HCT116 (cell line): ENCODE results near the gene INTU. TPM values are rescaled to one million over a fixed set of nuclear protein-coding genes. Genes with fewer than 3 reads are reported as not detected.
A peak's percentile ranks its signal among the peaks of the same experiment; 100 is the strongest.

Experiments
- ATAC-seq: fragments of 200-7000 bp; cut with Tn5 transposase; 2 replicates; pipeline ENCODE4 v1.9.1; 2020; ENCODE audit warnings: mild to moderate bottlenecking, moderate library complexity
- BruUV-seq: library from RNA; stranded (reverse); fragments of 400-500 nt; replicated peaks from 2 replicates; lab custom pipeline; 2021; lab: Mats Ljungman, UMichigan
- CTCF ChIA-PET: fragments of 300-600 bp; sonication (Branson Sonifier 250); formaldehyde crosslinking; loops from one replicate; lab custom pipeline; 2021; ENCODE audit warnings: antibody characterized with exemption; lab: Charles Lee
- POLR2A ChIA-PET: fragments of 300-600, 350-600 bp; sonication (Branson Sonifier 250); formaldehyde crosslinking; loops from one replicate; lab custom pipeline; 2021; ENCODE audit warnings: antibody characterized with exemption; lab: Charles Lee
- RAD21 ChIA-PET, 2 experiments: fragments of 300-600 bp; sonication (Branson Sonifier 250); formaldehyde crosslinking; loops; one replicate each; lab custom pipeline; 2023; ENCODE audit warnings: low total read pairs in 2 of 2; ENCODE audit not compliant: uncharacterized antibody in 2 of 2, unreplicated experiment in 2 of 2, low non-redundant PET in 1 of 2; lab: Charles Lee
- DNase-seq: peaks from one replicate; pipeline ENCODE4 v3.0.0-alpha.2; 2010; ENCODE audit warnings: low read depth, low spot score
- H2AFZ ChIP-seq: fragments of 200-600 bp; shearing (Covaris generic), sonication (generic); 2 replicates; pipeline ENCODE4 v1.6.1; 2017; ENCODE audit warnings: low read depth, mixed run types, mixed read lengths, antibody characterized with exemption, low read length; ENCODE audit not compliant: poor library complexity, severe bottlenecking
- H3K27ac ChIP-seq: 2 replicates; pipeline ENCODE4 v1.5.1; 2012; ENCODE audit warnings: low read depth, low read length
- H3K27me3 ChIP-seq: fragments of 200-600 bp; sonication (generic); 2 replicates; pipeline ENCODE4 v1.6.1; 2016; ENCODE audit warnings: mixed run types, low read length, mixed read lengths; ENCODE audit not compliant: insufficient read depth
- H3K36me3 ChIP-seq, 2 experiments: fragments of 200-500 bp in 1 of 2; fragments of 200-600 bp in 1 of 2; sonication (Bioruptor generic) in 1 of 2; sonication (generic) in 1 of 2; 2 replicates each; pipeline versions ENCODE4 v1.5.1 to v1.6.1; 2014 to 2016; ENCODE audit warnings: low read length in 2 of 2, inconsistent platforms in 1 of 2, mixed read lengths in 1 of 2, mixed run types in 1 of 2; ENCODE audit not compliant: insufficient read depth in 2 of 2, control insufficient read depth in 1 of 2
- H3K4me1 ChIP-seq, 2 experiments: fragments of 200-600 bp in 1 of 2; sonication (generic) in 1 of 2; 2 replicates each; pipeline versions ENCODE4 v1.5.1 to v1.6.1; 2012 to 2017; ENCODE audit warnings: low read length in 2 of 2, inconsistent platforms in 1 of 2, mild to moderate bottlenecking in 1 of 2, mixed read lengths in 1 of 2, mixed run types in 1 of 2, moderate library complexity in 1 of 2; ENCODE audit not compliant: insufficient read depth in 2 of 2, control insufficient read depth in 1 of 2
- H3K4me2 ChIP-seq: fragments of 200-600 bp; sonication (generic); 2 replicates; pipeline ENCODE4 v1.6.1; 2017; ENCODE audit warnings: mixed run types, low read length, mixed read lengths
- H3K4me3 ChIP-seq, 2 experiments: fragments of 200-600 bp in 1 of 2; sonication (generic) in 1 of 2; replicated peaks in 1 of 2; 2 replicates each; pipeline ENCODE4 v1.5.1; 2011 to 2016; ENCODE audit warnings: low read length in 2 of 2, control low read depth in 1 of 2, low read depth in 1 of 2, mild to moderate bottlenecking in 1 of 2, mixed read lengths in 1 of 2, mixed run types in 1 of 2
- H3K79me2 ChIP-seq: fragments of 200-600 bp; sonication (generic); 2 replicates; pipeline ENCODE4 v1.6.1; 2017; ENCODE audit warnings: mild to moderate bottlenecking, mixed run types, low read length, moderate library complexity, mixed read lengths; ENCODE audit not compliant: insufficient read depth
- H3K9ac ChIP-seq: fragments of 200-600 bp; sonication (generic); 2 replicates; pipeline ENCODE4 v1.6.1; 2016; ENCODE audit warnings: low read length, mixed read lengths
- H3K9me2 ChIP-seq: fragments of 200-600 bp; sonication (generic), shearing (Covaris generic); 2 replicates; pipeline ENCODE4 v1.6.1; 2017; ENCODE audit warnings: mixed run types, mild to moderate bottlenecking, moderate library complexity; ENCODE audit not compliant: insufficient read depth
- H3K9me3 ChIP-seq, 2 experiments: fragments of 200-500 bp in 1 of 2; fragments of 200-600 bp in 1 of 2; sonication (Bioruptor generic) in 1 of 2; sonication (generic) in 1 of 2; 2 replicates each; pipeline ENCODE4 v1.6.1; 2014 to 2017; ENCODE audit warnings: low read length in 2 of 2, mixed read lengths in 2 of 2, inconsistent platforms in 1 of 2, low read depth in 1 of 2, mild to moderate bottlenecking in 1 of 2, mixed run types in 1 of 2, moderate library complexity in 1 of 2; ENCODE audit not compliant: control insufficient read depth in 1 of 2, insufficient read depth in 1 of 2
- H4K20me1 ChIP-seq: fragments of 200-600 bp; sonication (generic), shearing (Covaris generic); 2 replicates; pipeline ENCODE4 v1.6.1; 2017; ENCODE audit warnings: mixed run types, mild to moderate bottlenecking, moderate library complexity; ENCODE audit not compliant: insufficient read depth
- SP1 ChIP-seq: IDR thresholded peaks from 2 replicates; pipeline ENCODE4 v1.6.1; 2012; ENCODE audit warnings: low read depth
- intact Hi-C: fragments of 100-400 bp; cut with micrococcal nuclease; formaldehyde crosslinking; loops from 2 replicates; pipeline ENCODE4 v1.10.0; 2022
- total RNA-seq: library from RNA; stranded (reverse); gene quantifications from one replicate; pipeline ENCODE4 v1.2.1, GENCODE V29; 2021; ENCODE audit not compliant: unreplicated experiment
- TF ChIP-seq, protein P1 (sequence below): IDR thresholded peaks from 2 replicates; pipeline ENCODE4 v1.6.1; 2011; ENCODE audit warnings: mild to moderate bottlenecking, low read length, moderate library complexity; ENCODE audit not compliant: insufficient replicate concordance; ENCODE audit errors: extremely low read depth
- TF ChIP-seq, protein P2 (sequence below), 3 experiments: fragments of 200-600 bp in 1 of 3; sonication (generic) in 1 of 3; IDR thresholded peaks in 2 of 3; conservative IDR thresholded peaks in 1 of 3; 2 replicates each; pipeline ENCODE4 v1.5.1; 2012 to 2017; ENCODE audit warnings: low read depth in 2 of 3, low read length in 2 of 3, antibody characterized with exemption in 1 of 3, borderline replicate concordance in 1 of 3, control low read depth in 1 of 3, mild to moderate bottlenecking in 1 of 3, mixed read lengths in 1 of 3, mixed run types in 1 of 3, moderate library complexity in 1 of 3; ENCODE audit not compliant: insufficient read depth in 1 of 3

The INTU gene
- total RNA-seq, 1 experiment from 2014 or later: 12.0 TPM

DNA sequence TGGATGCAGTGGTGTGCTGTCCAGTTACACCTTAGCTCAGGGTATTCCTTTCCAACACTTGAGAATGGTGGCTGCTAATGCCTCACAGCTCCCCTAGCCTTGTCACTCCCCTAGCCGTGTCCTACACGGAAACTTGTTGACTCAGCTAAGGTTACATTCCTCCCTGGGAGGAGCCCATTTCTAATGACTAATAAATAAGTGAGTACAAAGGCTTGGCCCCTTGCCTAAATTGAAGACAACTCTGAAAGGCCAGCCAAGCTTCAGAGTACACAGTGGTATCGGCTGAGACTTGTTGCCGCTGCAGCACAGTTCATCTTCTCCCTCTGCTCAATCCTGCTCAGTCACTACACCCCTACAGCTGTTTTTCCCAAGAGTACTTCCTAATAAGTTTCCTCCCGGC, 76.2 kb downstream of the INTU start (continued):
- TF ChIP-seq, protein P1, sequence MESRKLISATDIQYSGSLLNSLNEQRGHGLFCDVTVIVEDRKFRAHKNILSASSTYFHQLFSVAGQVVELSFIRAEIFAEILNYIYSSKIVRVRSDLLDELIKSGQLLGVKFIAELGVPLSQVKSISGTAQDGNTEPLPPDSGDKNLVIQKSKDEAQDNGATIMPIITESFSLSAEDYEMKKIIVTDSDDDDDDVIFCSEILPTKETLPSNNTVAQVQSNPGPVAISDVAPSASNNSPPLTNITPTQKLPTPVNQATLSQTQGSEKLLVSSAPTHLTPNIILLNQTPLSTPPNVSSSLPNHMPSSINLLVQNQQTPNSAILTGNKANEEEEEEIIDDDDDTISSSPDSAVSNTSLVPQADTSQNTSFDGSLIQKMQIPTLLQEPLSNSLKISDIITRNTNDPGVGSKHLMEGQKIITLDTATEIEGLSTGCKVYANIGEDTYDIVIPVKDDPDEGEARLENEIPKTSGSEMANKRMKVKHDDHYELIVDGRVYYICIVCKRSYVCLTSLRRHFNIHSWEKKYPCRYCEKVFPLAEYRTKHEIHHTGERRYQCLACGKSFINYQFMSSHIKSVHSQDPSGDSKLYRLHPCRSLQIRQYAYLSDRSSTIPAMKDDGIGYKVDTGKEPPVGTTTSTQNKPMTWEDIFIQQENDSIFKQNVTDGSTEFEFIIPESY: no peak

DNA sequence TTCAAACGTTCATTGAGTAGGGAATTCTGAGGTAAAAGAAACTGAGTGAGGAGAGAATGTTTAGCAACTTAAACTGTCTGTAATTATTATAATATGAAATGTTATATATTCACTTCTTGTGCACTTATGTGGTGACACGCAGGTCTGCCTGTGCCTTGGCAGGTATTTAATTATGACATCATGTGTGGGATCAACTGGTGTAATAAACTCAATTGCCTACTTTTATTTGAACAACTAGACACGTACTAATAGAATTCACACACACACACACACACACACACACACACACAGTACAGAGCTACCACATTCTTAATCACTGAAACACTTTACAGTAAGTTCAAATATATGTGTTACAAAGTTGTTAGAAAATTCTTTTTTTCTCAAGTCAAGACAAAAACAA, 76.7 kb downstream of the INTU start:
- Histone ChIP-seq H3K27me3 (no peaks in the 10 kb centered on the region), H3K4me1 (peaks cover 20 to 34% of the 10 kb centered on the region in 2 experiments), H3K79me2 (no peaks in the 10 kb centered on the region), H3K9me2 (no peaks in the 10 kb centered on the region), H4K20me1 (no peaks in the 10 kb centered on the region), H3K9ac (peak overlapping the region; percentile 55), H2AFZ (peak overlapping the region; percentile 31), H3K27ac (peak overlapping the region; percentile 57; the same call in 1 of the 2 replicates), H3K4me3 (peak overlapping the region in 1 of 2 experiments; percentile 46; a peak in 2 of 4 replicates), H3K36me3 (no peaks in the 10 kb centered on the region), H3K9me3 (no peaks in the 10 kb centered on the region), H3K4me2 (peak overlapping the region; percentile 82)
- POLR2A ChIA-PET: interaction anchor here (1.0 kb wide), 1 partner anchor 9 kb away, joined by 3 read pairs; no protein-coding TSS in a partner anchor
- BruUV-seq: no TSS peak
- DNase-seq (no peak), ATAC-seq (peak; percentile 37)
- intact Hi-C loops: no loop called here
- RAD21 ChIA-PET: no interaction called here
- CTCF ChIA-PET: interaction anchor here (1.1 kb wide), 1 partner anchor 23 kb away, joined by 3 read pairs; no protein-coding TSS in a partner anchor
- TF ChIP-seq SP1: no peak
- TF ChIP-seq, protein P2, sequence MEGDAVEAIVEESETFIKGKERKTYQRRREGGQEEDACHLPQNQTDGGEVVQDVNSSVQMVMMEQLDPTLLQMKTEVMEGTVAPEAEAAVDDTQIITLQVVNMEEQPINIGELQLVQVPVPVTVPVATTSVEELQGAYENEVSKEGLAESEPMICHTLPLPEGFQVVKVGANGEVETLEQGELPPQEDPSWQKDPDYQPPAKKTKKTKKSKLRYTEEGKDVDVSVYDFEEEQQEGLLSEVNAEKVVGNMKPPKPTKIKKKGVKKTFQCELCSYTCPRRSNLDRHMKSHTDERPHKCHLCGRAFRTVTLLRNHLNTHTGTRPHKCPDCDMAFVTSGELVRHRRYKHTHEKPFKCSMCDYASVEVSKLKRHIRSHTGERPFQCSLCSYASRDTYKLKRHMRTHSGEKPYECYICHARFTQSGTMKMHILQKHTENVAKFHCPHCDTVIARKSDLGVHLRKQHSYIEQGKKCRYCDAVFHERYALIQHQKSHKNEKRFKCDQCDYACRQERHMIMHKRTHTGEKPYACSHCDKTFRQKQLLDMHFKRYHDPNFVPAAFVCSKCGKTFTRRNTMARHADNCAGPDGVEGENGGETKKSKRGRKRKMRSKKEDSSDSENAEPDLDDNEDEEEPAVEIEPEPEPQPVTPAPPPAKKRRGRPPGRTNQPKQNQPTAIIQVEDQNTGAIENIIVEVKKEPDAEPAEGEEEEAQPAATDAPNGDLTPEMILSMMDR (IDR thresholded peaks at IDR 0.05 in 2 of 3, conservative IDR thresholded peaks at IDR 0.05 in 1 of 3; ENCODE audit: borderline replicate concordance in 1 of 3, insufficient read depth in 1 of 3, low read depth in 2 of 3, low read length in 2 of 3): no peak
